ENCODE measurements around the gene SLC9A7.

Gene SLC9A7

GRCh38 chrX:46755671-46756070 lies 3.2 kb downstream of the SLC9A7 start:
- FAIRE-seq (no peak), DNase-seq (ENCODE audit: insufficient read length, low spot score) (no peak)
- TF ChIP-seq POU2F2 (IDR thresholded peaks at IDR 0.05; ENCODE audit: low read depth, low read length) = no peak
- no peak for TF ChIP-seq PAX5 (IDR thresholded peaks at IDR 0.05; ENCODE audit: insufficient read depth, low read length, severe bottlenecking)
- TF ChIP-seq POLR2A (IDR thresholded peaks at IDR 0.05; ENCODE audit: low read depth, low read length) = no peak
- TF ChIP-seq POLR2AphosphoS5 (IDR thresholded peaks at IDR 0.05; ENCODE audit: low read depth, low read length) = no peak
- no peak for TF ChIP-seq SPI1 (IDR thresholded peaks at IDR 0.05; ENCODE audit: low read depth, low read length)
- no peak for TF ChIP-seq TAF1 (IDR thresholded peaks at IDR 0.05; ENCODE audit: low read depth, low read length)

GRCh38 chrX:46754586-46755061 lies 4.3 kb downstream of the SLC9A7 start:
- FAIRE-seq (peak; percentile 87), DNase-seq (ENCODE audit: insufficient read length, low spot score) (no peak)

GRCh38 chrX:46754036-46754435 lies 4.9 kb downstream of the SLC9A7 start:
- FAIRE-seq (no peak), DNase-seq (ENCODE audit: insufficient read length, low spot score) (no peak)
- TF ChIP-seq POLR2A (IDR thresholded peaks at IDR 0.05; ENCODE audit: low read depth, low read length) = no peak

More at GRCh38 chrX:46754586-46755061, 4.3 kb downstream of the SLC9A7 start:
- TF ChIP-seq SPI1 (IDR thresholded peaks at IDR 0.05; ENCODE audit: low read depth, low read length) (peak; percentile 75), TAF1 (IDR thresholded peaks at IDR 0.05; ENCODE audit: low read depth, low read length) (no peak)

GRCh38 chrX:46750889-46751288 lies 8.0 kb downstream of the SLC9A7 start:
- DNase-seq (ENCODE audit: insufficient read length, low spot score) (no peak), FAIRE-seq (peak; percentile 85)
- TF ChIP-seq SPI1 (IDR thresholded peaks at IDR 0.05; ENCODE audit: low read depth, low read length) (no peak), TAF1 (IDR thresholded peaks at IDR 0.05; ENCODE audit: low read depth, low read length) (no peak), POLR2A (IDR thresholded peaks at IDR 0.05; ENCODE audit: low read depth, low read length) (no peak)

GRCh38 chrX:46744009-46744408 lies 14.9 kb downstream of the SLC9A7 start:
- DNase-seq (ENCODE audit: insufficient read length, low spot score) (no peak), FAIRE-seq (no peak)
- TF ChIP-seq POLR2AphosphoS5 (IDR thresholded peaks at IDR 0.05; ENCODE audit: low read depth, low read length) = no peak
- TF ChIP-seq POLR2A (IDR thresholded peaks at IDR 0.05; ENCODE audit: low read depth, low read length) = no peak
- TF ChIP-seq PAX5 (IDR thresholded peaks at IDR 0.05; ENCODE audit: insufficient read depth, low read length, severe bottlenecking) = no peak
- no peak for TF ChIP-seq SPI1 (IDR thresholded peaks at IDR 0.05; ENCODE audit: low read depth, low read length)
- no peak for TF ChIP-seq TAF1 (IDR thresholded peaks at IDR 0.05; ENCODE audit: low read depth, low read length)
- no peak for TF ChIP-seq POU2F2 (IDR thresholded peaks at IDR 0.05; ENCODE audit: low read depth, low read length)

- no peak for FAIRE-seq
- no peak for DNase-seq (ENCODE audit: insufficient read length, low spot score)
- no peak for TF ChIP-seq SPI1 (IDR thresholded peaks at IDR 0.05; ENCODE audit: low read depth, low read length)
- no peak for TF ChIP-seq TAF1 (IDR thresholded peaks at IDR 0.05; ENCODE audit: low read depth, low read length)
- no peak for TF ChIP-seq POLR2AphosphoS5 (IDR thresholded peaks at IDR 0.05; ENCODE audit: low read depth, low read length)
- no peak for TF ChIP-seq POU2F2 (IDR thresholded peaks at IDR 0.05; ENCODE audit: low read depth, low read length)
- TF ChIP-seq POLR2A (IDR thresholded peaks at IDR 0.05; ENCODE audit: low read depth, low read length) = no peak
- no peak for TF ChIP-seq PAX5 (IDR thresholded peaks at IDR 0.05; ENCODE audit: insufficient read depth, low read length, severe bottlenecking)
Observed at GRCh38 chrX:46743046-46743445, 15.9 kb downstream of the SLC9A7 start.

GRCh38 chrX:46739736-46740135 lies 19.2 kb downstream of the SLC9A7 start:
- DNase-seq (ENCODE audit: insufficient read length, low spot score) (no peak), FAIRE-seq (no peak)
- TF ChIP-seq PAX5 (IDR thresholded peaks at IDR 0.05; ENCODE audit: insufficient read depth, low read length, severe bottlenecking) (no peak), POU2F2 (IDR thresholded peaks at IDR 0.05; ENCODE audit: low read depth, low read length) (no peak), POLR2A (IDR thresholded peaks at IDR 0.05; ENCODE audit: low read depth, low read length) (no peak), SPI1 (IDR thresholded peaks at IDR 0.05; ENCODE audit: low read depth, low read length) (no peak), TAF1 (IDR thresholded peaks at IDR 0.05; ENCODE audit: low read depth, low read length) (no peak), POLR2AphosphoS5 (IDR thresholded peaks at IDR 0.05; ENCODE audit: low read depth, low read length) (no peak)

- FAIRE-seq (no peak), DNase-seq (ENCODE audit: insufficient read length, low spot score) (no peak)
- TF ChIP-seq POLR2A (IDR thresholded peaks at IDR 0.05; ENCODE audit: low read depth, low read length) (no peak), POLR2AphosphoS5 (IDR thresholded peaks at IDR 0.05; ENCODE audit: low read depth, low read length) (no peak), SPI1 (IDR thresholded peaks at IDR 0.05; ENCODE audit: low read depth, low read length) (no peak), POU2F2 (IDR thresholded peaks at IDR 0.05; ENCODE audit: low read depth, low read length) (no peak), PAX5 (IDR thresholded peaks at IDR 0.05; ENCODE audit: insufficient read depth, low read length, severe bottlenecking) (no peak), TAF1 (IDR thresholded peaks at IDR 0.05; ENCODE audit: low read depth, low read length) (no peak)
Observed at GRCh38 chrX:46737462-46737861, 21.5 kb downstream of the SLC9A7 start.

GRCh38 chrX:46737041-46737440 lies 21.9 kb downstream of the SLC9A7 start:
- DNase-seq (ENCODE audit: insufficient read length, low spot score) (no peak), FAIRE-seq (no peak)
- TF ChIP-seq POLR2A (IDR thresholded peaks at IDR 0.05; ENCODE audit: low read depth, low read length) (no peak), TAF1 (IDR thresholded peaks at IDR 0.05; ENCODE audit: low read depth, low read length) (no peak), PAX5 (IDR thresholded peaks at IDR 0.05; ENCODE audit: insufficient read depth, low read length, severe bottlenecking) (no peak)

GRCh38 chrX:46735622-46736021 lies 23.3 kb downstream of the SLC9A7 start:
- no peak for FAIRE-seq
- no peak for TF ChIP-seq POLR2A (IDR thresholded peaks at IDR 0.05; ENCODE audit: low read depth, low read length)
- TF ChIP-seq SPI1 (IDR thresholded peaks at IDR 0.05; ENCODE audit: low read depth, low read length) = no peak
- TF ChIP-seq TAF1 (IDR thresholded peaks at IDR 0.05; ENCODE audit: low read depth, low read length) = no peak
- TF ChIP-seq POU2F2 (IDR thresholded peaks at IDR 0.05; ENCODE audit: low read depth, low read length) = no peak
- no peak for TF ChIP-seq POLR2AphosphoS5 (IDR thresholded peaks at IDR 0.05; ENCODE audit: low read depth, low read length)
- TF ChIP-seq PAX5 (IDR thresholded peaks at IDR 0.05; ENCODE audit: insufficient read depth, low read length, severe bottlenecking) = no peak
- DNase-seq (ENCODE audit: insufficient read length, low spot score) = no peak

- DNase-seq (ENCODE audit: insufficient read length, low spot score) (no peak), FAIRE-seq (no peak)
Observed at GRCh38 chrX:46733226-46733625, 25.7 kb downstream of the SLC9A7 start.

More at GRCh38 chrX:46733226-46733625, 25.7 kb downstream of the SLC9A7 start:
- TF ChIP-seq POLR2A (IDR thresholded peaks at IDR 0.05; ENCODE audit: low read depth, low read length) = no peak
- no peak; the same call in 1 of the 2 replicates for TF ChIP-seq SPI1 (IDR thresholded peaks at IDR 0.05; ENCODE audit: low read depth, low read length)
- TF ChIP-seq POLR2AphosphoS5 (IDR thresholded peaks at IDR 0.05; ENCODE audit: low read depth, low read length) = no peak
- TF ChIP-seq PAX5 (IDR thresholded peaks at IDR 0.05; ENCODE audit: insufficient read depth, low read length, severe bottlenecking) = no peak
- TF ChIP-seq TAF1 (IDR thresholded peaks at IDR 0.05; ENCODE audit: low read depth, low read length) = no peak
- no peak for TF ChIP-seq POU2F2 (IDR thresholded peaks at IDR 0.05; ENCODE audit: low read depth, low read length)

All from GM12891 (cell line).